GM18505 (cell line): Measurements from ENCODE around the gene SLIT3.
"Not testable (repeated sequence)": the region's sequence is repeated elsewhere in the genome, so short reads cannot be mapped to it uniquely, and the experiment has no call there.

Experiments used
- ATAC-seq: cut with Tn5 transposase; IDR thresholded peaks from one replicate; pipeline ENCODE4 v1.9.1; 2021; ENCODE audit not compliant: unreplicated experiment
- POLR2A ChIP-seq: IDR thresholded peaks from 4 replicates; pipeline ENCODE4 v1.6.1; 2011; ENCODE audit warnings: borderline replicate concordance; ENCODE audit not compliant: insufficient read depth, insufficient read length; ENCODE audit errors: extremely low read depth

Gene SLIT3

DNA sequence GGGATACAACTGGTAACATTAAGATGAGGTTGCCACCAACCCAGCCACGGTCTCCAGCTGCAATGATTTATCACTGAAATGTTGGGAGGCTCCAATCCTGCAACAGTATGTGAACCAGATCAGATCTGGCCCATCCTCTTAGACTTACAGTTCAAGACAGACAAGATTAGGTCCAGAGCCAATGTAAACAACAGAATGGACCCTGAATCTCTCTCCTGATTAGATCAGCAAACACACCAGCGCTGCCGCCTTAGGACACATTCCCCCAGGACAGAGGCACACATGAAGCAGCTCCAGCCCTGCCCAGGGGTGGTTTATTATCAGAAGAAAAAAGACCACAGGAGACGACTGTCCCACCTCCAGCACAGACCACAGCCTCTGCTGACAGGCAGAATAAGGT is 82.1 kb downstream of the SLIT3 start:
- ATAC-seq = no peak
- TF ChIP-seq POLR2A = no peak

GRCh38 chr5:169218176-169218575 is 82.8 kb downstream of the SLIT3 start:
- TF ChIP-seq POLR2A = no peak
- ATAC-seq = no peak

DNA sequence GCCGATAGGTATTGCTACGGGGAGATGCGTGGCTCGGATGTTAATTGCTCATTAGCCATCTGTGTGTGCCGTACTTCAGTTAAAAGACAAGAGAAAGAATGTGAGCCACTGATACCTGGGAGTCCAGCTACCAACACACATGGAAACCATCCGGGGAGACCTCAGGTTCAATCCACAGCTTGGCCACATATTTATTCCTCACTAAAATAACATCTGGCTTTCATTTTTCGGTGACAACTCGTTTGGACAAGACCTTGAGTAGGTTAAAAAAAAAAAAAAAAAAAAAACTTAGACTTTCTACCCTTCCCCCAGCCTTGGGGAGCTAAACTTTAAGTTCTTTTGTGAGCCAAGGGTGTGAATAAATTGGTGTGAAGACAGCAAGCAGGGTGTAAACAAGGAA is 84.1 kb downstream of the SLIT3 start:
- ATAC-seq = no peak
- TF ChIP-seq POLR2A = no peak

GRCh38 chr5:169213479-169213878 is 87.5 kb downstream of the SLIT3 start:
- no peak for ATAC-seq
- no peak for TF ChIP-seq POLR2A

GRCh38 chr5:169211761-169212160 is 89.2 kb downstream of the SLIT3 start:
- ATAC-seq = not testable (repeated sequence)

DNA sequence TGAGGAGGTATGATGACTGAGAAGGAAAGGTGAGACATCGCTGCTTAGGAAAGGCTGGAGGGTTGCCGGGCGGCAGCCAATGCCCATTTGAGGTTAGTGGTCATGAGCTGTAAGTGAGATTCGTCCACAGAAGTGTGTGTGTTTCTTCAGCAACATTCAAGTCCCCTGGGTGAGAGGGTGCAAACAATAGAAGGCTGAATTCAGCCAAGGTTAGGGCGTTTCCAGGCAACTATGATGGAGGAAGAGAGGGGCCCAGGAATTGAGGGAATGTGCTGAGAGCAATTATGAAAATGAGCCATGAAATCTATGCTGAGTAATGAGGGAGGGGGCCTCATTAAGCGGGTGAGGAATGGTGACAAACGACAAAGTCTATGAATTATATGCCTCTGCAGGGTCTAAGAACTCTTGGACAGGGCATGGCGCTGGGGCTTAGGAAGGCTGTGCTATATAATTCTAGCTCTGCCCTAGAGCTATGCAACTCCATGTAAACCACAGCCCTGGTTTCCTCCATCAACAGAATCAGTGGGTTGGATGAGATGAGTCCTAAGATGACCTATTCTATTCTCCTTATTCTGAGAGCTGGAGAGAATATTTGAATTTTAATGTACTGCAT is 96.0 kb downstream of the SLIT3 start:
- no peak for TF ChIP-seq POLR2A
- ATAC-seq = no peak

- no peak for ATAC-seq
- TF ChIP-seq POLR2A = no peak
Measured at GRCh38 chr5:169202969-169203368, 98.0 kb downstream of the SLIT3 start.

DNA sequence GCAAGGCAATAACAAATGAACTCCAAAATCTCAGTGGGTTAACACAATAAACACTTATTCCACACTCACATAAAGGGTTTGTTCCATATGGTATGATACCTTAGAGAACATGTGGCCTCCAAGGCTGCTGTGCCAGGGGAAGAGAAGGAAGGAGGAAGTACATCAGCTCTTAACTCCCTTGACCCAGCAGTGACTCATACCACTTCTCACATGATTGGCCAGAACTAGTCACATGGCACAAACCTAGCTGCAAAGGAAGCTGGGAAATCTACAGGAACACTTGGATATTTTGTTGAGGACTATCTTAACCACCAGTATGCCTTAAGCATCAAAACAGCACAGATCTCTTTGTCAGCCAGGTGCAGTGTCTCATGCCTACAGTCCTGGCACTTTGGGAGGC is 99.3 kb downstream of the SLIT3 start:
- TF ChIP-seq POLR2A = no peak
- ATAC-seq = no peak

GRCh38 chr5:169200125-169200778 is 100.7 kb downstream of the SLIT3 start:
- ATAC-seq = no peak

DNA sequence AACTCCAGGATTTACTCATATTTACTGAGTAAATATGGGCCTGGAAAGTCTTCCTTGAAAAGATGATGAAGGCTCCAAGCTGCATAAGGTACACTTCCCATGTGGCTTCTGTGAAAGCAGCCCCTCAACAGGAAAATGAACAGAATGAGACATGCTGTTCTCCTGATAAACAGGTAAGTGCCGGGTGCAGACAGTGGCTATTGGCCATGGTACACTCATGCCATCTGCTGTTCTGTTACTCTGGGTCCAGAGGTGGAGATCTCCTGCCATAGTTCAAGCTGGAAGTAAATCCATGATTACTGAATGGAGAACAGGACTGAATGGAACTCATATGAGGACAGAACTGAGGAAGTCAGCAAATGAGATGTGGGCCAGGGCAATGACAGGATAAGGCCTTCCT is 103.6 kb downstream of the SLIT3 start:
- ATAC-seq = no peak
- TF ChIP-seq POLR2A = no peak

More at GRCh38 chr5:169200125-169200778, 100.7 kb downstream of the SLIT3 start:
- no peak for TF ChIP-seq POLR2A

DNA sequence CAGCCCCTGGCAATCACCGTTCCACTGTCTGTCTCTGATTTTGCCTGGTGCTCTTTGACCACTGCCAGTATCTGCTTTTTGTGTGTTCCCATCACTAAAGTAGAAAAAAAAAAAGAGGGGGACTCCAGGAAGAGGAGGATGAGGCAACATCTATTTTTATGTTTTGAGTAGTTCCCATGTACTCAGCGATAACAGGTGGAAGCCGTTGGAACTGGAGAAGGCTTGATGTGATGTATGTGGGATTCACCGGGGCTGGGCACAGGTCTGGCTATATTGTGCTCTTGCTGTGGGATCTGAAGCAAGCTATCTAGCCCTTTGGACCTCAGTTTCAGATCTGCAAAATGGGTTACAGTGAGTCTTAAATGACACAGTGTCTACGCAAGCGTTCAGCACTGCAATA is 104.9 kb downstream of the SLIT3 start:
- no peak for ATAC-seq
- TF ChIP-seq POLR2A = no peak

DNA sequence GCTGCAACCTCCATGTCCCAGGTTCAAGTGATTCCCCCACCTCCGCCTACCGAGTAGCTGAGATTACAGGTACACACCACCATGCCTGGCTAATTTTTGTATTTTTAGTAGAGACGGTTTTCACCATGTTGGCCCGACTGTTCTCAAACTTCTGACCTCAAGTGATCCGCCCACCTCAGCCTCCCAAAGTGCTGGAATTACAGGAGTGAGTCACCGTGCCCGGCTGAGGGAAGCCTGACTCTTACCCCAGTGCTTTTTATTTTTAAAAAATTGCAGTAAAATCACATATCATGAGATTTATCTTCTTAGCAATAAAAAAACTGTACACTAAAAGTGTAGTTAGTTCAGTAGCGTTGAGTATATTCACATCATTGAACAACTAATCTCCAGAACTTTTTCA is 105.3 kb downstream of the SLIT3 start:
- no peak for TF ChIP-seq POLR2A
- ATAC-seq = no peak

- ATAC-seq = no peak
- TF ChIP-seq POLR2A = no peak
Measured at GRCh38 chr5:169192536-169192935, 108.4 kb downstream of the SLIT3 start.

- no peak for TF ChIP-seq POLR2A
- ATAC-seq = no peak
Measured at GRCh38 chr5:169190849-169191248, 110.1 kb downstream of the SLIT3 start.

DNA sequence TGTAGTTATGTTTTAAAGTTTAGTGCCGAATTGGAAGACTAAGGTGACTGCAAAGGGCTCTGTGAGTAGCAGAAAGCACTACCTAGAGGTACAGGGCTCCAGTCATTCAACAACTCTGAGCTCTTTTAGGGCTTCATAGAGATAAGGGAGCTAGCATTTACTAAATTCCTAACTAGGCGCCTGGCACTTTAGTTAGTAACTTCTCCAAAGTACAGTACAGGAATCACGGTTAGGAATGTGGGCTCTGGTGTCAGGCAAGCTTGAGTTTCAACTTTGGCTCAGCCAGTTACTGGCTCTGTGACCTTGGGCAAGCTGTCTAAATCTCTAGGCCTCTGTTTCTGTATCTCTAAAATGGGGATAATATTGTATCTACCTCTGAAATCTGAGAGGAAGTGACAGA is 115.3 kb downstream of the SLIT3 start:
- ATAC-seq = no peak
- TF ChIP-seq POLR2A = no peak

GRCh38 chr5:169183576-169183975 is 117.4 kb downstream of the SLIT3 start:
- no peak for ATAC-seq
- no peak for TF ChIP-seq POLR2A

- TF ChIP-seq POLR2A = no peak
- ATAC-seq = no peak
Measured at GRCh38 chr5:169182797-169183196, 118.1 kb downstream of the SLIT3 start.
